AG08396 (cell line): ENCODE results near the gene GZF1.

ENCODE experiments used
- DNase-seq: peaks from one replicate; pipeline ENCODE4 v3.0.0; 2012; ENCODE audit warnings: low spot score, mixed read lengths

Gene GZF1

GRCh38 chr20:23361476-23362391 lies at the start of gene GZF1:
GZF1 (plus strand) TSS chr20:23362182; CDS start chr20:23364384, 2,202 bp downstream.
- peak; percentile 98 for DNase-seq

DNA sequence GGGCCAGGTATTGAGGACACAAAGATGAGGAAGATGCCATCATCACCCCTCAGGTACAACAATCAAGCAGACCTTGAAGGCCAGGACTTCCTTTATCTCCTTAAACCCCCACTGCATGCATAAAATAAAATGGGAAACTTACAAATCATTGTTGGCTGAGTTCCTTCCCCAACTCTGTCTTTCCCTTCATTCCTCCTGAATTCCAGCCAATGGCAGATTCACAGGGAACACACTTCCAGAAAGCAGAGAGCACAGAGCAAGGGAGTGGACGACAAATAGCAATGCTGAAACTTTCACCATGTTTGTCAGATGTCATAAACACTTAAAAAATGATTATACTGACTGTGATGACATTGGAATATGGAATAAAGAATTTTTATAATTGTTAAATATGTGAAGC lies 48.7 kb upstream of the GZF1 start:
- no peak for DNase-seq

DNA sequence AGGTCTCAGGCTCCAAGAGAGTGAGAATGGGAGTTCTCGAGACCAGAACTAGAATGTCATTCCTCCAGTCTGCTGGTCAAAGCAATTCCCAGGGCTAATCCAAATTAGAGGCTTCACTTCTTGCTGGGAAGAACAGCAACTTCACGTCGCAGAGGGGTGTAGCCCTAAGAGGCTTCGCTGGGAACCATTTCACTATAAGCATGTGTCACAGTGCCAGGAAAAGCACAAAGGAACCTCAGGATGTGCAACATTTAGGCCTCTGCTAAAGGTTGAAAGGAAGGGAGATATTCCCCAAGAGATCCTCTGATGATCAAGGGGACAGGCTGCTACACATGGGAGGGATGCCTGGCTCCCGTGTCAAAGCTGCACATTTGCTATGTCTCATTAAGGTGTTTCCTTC lies 47.3 kb upstream of the GZF1 start:
- no peak for DNase-seq

GRCh38 chr20:23315099-23315498 lies 46.9 kb upstream of the GZF1 start:
- no peak for DNase-seq

DNA sequence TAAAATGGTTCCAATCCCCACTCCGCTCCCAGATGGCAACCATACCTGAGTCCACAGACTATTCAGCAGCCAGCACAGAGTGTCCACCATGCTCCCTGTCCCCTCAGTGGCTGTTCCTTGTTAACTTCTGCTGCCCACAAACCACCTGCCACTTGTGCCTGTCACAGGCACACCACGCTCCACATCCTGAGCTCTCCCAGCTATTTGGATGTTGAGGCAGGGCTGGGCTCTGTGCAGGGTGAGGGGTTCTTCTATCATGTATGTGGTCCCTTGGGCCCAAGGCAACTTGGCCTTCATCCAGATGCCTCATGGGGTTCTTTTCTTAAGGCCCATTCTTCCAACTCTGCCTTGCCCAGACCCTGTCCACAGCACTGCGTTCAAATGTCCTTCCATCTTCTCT lies 45.4 kb upstream of the GZF1 start:
- no peak for DNase-seq

GRCh38 chr20:23317081-23317480 lies 44.9 kb upstream of the GZF1 start:
- DNase-seq: no peak

DNA sequence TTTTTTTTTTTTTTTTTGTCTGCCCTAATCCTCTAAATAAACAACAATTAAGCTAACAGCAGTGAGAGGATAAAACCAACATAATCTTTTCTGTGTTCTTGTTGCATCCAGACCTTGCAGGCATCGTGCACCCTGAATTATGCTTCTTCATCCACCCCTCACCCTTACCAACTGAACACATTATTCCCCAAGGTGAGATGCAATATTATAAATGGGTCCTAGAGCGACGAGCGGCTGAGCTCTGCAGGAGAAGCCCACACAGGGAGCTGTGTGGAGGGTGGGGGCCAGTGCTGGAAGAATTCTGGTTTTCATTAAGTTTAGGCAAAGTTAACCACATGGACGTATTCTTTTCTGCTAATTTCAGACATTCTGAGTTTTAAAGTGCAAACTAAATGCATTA lies 43.6 kb upstream of the GZF1 start:
- DNase-seq: no peak

DNA sequence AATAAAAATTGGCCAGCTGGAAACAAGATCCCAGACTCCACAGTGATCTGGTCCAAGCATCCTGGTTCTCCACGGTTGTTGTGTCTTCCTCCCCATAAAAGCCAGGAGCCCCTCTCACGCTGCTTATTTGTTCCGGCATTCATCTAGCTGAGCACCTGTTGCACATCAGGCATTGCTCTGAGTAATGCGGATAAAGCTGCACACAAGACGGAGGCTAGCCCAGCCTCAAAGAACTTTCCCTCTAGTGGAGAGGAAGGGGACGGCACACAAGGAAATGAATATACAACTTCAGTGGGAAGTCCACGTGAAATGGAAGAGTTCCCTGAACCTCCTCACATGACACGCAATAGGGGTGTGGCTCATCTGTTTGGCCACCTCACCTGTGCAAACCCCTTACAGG lies 41.7 kb upstream of the GZF1 start:
- DNase-seq: no peak

GRCh38 chr20:23325107-23325506 lies 36.9 kb upstream of the GZF1 start:
- DNase-seq: no peak

GRCh38 chr20:23326774-23327173 lies 35.2 kb upstream of the GZF1 start:
- DNase-seq: no peak

DNA sequence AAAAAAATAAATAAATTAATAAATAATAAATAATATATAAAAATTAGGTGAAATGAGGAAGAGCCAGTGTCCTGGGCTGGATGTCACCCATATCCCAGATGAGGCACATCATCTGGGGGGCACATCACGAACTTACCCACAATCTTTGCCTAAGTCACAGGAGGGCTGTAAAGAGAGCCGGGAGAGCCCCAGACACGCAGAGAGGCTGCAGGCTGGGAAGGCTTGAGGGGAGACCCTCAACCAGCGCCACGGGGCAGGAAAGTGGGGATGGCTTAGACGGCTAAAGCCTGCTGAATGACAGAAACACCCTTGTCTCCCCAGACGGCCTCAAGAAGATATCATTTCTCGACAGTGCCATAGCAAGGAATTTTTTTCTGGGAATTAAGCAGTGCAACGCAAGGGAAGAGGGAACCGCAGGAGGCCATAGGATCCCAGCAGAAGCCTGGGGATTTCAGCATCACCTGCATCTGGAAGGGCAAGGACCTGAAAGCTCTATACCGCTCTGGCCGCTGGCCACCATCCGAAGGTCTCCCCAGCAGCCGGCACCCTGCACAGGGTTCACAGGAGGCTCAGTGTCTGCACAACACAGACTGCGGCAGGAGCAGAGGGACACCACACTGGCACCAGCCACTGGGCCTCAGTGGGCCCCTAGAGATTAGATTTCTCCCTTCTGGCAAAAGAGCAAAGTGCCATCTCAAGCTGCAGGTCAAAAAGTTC lies 34.2 kb upstream of the GZF1 start:
- DNase-seq: no peak

GRCh38 chr20:23331450-23332350 lies 30.3 kb upstream of the GZF1 start:
- no peak for DNase-seq

- DNase-seq: no peak
These were observed 29.5 kb upstream of the GZF1 start for GRCh38 chr20:23332467-23332866.

GRCh38 chr20:23334111-23334510 lies 27.9 kb upstream of the GZF1 start:
- no peak for DNase-seq

DNA sequence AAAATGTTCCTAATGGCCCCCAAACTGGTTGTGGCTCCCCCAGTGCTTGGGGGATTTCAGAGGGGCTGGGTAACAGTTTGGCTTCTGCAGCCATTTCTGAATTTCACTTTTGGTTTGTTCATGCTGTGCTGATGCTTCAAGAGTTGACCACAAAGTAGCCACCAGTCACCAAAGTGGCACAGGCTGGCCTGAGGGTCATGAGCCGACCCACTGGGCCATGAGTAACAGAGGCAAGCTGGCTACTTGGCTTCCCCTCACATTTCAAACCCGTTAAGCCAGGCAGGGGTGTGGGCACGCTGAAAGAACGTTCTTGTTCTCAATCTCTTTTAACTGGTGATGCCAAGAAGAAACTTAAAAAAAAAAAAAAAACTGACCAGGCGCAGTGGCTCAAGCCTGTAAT lies 26.5 kb upstream of the GZF1 start:
- DNase-seq: no peak

DNA sequence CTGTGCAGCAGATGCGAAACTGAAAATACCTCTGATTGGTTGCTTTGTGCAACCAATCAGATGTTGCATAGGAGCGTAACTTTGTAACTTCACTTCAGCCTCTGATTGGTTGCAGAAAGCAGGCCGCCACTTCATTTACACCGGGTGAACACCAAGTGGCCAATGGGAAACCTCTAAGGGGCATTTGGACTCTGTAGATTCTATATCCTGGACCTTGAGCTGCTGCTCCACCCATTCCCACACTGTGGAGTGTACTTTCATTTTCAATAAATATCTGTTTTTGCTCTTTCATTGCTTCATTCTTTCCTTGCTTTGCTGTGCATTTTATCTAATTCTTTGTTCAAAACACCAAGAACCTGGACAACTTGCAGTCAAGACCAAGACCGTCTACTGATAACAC lies 25.5 kb upstream of the GZF1 start:
- DNase-seq: no peak

DNA sequence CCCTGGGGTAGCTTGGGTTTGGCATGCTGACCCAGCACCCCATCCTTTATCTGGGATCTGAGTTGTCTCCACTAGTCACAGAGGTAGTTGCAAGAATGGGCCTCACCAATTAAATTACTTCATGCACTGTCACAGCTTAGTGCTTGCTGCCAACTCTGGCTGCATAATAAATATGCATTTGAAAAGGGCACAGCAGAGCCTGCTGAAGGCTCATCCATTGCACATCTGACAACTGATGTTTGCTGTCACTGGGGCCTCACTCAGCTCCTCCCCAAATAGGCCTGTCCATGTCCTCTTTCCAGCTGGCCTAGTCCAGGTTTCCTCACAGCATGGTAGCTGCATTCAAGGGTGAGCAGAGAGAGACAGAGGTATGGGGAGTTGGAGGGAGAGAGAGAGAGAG lies 24.7 kb upstream of the GZF1 start:
- DNase-seq: no peak

DNA sequence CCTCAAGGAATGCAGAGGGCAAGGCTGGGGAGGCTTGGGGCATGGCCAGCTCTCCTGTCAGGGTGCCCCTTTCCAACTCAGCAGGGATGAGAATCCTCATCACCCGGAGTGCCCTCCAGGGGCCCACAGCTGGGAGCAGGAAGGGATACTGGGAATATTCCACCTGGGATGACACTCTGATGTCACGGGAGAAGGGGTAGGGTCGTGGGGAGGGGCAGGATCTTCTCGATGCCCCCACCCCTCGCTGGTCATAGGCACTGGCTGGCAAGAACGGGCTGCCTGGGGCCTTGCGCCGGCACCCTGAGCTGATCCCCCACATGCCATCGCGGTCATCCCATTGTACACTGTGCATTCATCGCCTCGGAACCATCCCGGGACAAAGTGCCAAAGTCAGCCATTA lies 22.0 kb upstream of the GZF1 start:
- no peak for DNase-seq

- DNase-seq: peak; percentile 56
These were observed 21.5 kb upstream of the GZF1 start for GRCh38 chr20:23340524-23340923.

- DNase-seq: no peak
These were observed 20.9 kb upstream of the GZF1 start for GRCh38 chr20:23341073-23341472.

DNA sequence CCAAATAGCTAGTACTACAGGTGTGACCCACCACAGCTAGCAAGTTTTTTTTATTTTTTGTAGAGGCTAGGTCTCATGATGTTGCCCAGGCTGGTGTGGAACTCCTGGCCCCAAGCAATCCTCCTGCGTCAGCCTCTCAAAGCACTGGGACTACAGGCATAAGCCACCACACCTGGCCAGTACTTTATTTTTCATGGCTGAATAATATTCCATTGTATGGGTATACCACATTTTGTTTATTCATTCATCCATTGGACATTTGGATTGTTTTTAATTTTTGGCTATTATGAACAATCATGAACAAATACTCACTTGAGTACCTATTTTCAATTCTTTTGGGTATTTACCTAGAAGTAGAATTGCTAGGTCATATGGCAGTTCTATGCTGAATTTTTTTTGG lies 18.4 kb upstream of the GZF1 start:
- DNase-seq: no peak

- DNase-seq: no peak
These were observed 17.6 kb upstream of the GZF1 start for GRCh38 chr20:23344336-23344735.
